ENCODE results near the gene ARHGAP26.
"Not testable (repeated sequence)": the region's sequence is repeated elsewhere in the genome, so short reads cannot be mapped to it uniquely, and the experiment has no call there.

The ARHGAP26 gene

DNA sequence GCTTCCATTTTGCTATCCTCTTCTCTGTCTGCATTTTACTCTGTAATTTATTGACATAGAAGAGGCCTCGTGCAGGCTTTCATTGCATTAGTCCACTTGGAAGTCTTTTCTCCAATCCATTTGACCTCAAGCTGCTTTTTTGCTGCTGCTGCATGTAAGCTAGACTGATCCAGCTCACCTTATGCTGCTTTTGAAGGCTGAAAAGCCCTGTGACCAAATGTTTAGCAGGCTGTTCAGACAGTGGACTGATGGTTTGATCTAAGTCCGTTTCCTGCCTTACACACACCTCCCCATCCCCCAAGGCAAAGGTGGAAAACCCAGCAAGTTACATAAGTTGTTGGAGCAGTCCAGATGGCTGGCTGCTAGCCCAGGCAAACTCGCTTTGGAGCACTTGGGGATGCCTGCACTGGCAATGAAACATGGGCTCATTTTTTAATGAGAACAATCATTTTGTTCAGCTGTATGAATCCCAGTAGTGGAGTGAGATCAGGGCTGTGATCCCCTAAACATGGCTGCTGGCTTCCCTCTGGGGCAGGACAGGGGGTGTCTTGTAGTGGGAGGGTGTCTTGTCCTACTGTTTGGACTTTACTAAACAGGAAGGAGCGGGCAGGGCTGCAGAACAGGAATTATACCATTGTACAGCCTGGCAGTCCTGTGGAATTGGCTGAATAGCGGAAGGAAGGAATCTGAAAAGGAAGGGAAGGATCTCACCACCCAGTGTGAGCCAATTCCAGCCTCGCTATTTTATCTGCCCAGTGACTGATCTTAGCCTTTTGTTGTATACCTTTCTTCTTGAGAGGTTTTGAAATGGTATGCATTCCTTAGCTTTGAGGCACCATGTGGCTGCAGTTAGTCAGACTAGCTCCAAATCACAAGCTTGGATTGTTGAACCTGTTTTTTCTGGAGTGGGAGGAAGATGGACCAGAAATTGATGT lies 212.0 kb downstream of the ARHGAP26 start:
- DNase-seq = no peak
- no peak for ATAC-seq

GRCh38 chr5:142982821-142983200 lies 212.6 kb downstream of the ARHGAP26 start:
- ATAC-seq = peak; percentile 28
- DNase-seq = no peak

- no peak for DNase-seq
- no peak for ATAC-seq
These were observed 213.8 kb downstream of the ARHGAP26 start for GRCh38 chr5:142984011-142984410.

- ATAC-seq = no peak
These were observed 214.3 kb downstream of the ARHGAP26 start for GRCh38 chr5:142984525-142984924.

GRCh38 chr5:142989270-142989669 lies 219.1 kb downstream of the ARHGAP26 start:
- not testable (repeated sequence) for DNase-seq, ATAC-seq

More at GRCh38 chr5:142984525-142984924, 214.3 kb downstream of the ARHGAP26 start:
- DNase-seq = no peak

DNA sequence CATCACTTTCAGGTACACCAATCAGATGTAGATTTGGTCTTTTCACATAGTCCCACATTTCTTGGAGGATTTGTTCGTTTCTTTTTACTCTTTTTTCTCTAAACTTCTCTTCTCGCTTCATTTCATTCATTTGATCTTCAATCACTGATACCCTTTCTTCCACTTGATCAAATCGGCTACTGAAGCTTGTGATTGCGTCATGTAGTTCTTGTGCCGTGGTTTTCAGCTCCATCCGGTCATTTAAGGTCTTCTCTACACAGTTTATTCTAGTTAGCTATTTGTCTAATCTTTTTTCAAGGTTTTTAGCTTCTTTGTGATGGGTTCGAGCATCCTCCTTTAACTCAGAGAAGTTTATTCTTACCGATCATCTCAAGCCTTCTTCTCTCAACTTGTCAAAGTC lies 219.9 kb downstream of the ARHGAP26 start:
- not testable (repeated sequence) for ATAC-seq, DNase-seq

DNA sequence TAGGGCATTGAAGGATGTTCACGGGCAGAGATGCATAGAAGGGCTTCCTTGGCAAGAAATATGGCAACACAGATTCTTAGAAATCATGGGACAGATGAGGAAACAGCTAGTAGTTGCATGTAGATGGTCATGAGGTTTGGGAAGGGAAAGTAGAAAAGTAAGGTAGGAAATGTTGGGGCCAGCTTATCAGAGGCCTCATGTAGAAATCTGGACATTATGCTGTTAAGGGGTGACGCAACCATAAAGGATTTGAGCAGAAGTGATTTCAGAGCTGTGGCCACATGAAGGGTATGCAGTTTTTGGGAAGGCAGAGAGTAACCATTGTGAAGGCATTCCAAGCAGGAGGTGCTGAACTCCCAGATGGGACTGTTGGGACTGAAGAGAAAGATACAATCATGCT lies 224.0 kb downstream of the ARHGAP26 start:
- no peak for ATAC-seq
- no peak for DNase-seq

- not testable (repeated sequence) for DNase-seq, ATAC-seq
These were observed 225.4 kb downstream of the ARHGAP26 start for GRCh38 chr5:142995621-142996020.

DNA sequence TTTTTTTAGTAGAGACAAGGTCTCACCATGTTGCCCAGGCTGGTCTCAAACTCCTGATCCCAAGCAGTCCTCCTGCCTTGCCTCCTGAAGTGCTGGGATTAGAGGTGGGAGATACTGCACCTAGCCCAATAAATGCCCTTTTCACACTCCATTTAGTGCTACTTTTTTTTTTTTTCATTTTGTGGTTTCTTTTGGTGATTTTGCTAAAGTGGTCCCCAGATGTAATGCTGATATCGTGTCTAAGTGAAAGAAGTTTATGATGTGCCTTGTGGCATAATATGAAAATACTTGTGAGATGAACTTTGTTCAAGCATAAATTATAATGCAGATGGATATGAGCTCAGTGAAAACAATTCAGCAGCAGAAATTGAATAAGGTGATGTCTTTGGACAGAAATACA lies 227.4 kb downstream of the ARHGAP26 start:
- DNase-seq = no peak
- no peak for ATAC-seq

DNA sequence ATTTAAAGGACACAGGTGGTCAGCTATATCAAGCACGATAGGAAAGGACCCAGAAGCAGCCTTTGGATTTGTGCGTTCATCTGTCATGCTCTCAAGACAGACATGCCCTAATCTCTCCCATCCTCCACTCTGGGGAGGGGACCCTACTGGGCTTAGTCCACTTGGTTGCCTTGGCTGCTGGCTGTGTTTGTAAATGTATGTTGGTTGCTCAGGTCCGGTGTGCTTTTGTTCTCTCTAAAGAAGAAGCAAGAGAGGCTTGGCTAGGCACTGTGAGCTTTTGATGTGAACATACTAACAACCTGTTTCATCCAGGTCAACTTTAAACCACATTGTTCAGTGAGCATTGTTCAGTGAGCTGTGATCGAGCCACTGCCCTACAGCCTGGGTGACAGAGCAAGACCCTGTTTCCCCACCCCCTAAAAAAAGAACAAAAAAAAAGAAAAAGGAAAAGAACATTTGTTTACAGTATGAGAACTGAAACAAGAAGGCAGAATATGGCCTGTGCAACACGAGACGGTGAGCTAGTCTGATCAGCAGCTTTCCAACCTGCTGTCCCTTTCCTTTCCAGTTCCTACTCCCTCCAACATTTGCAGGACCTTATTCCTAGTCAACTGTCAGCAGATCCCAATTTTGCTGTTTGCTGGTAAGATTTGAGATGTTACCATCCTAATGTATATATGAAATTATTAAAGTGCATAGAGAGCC lies 228.3 kb downstream of the ARHGAP26 start:
- ATAC-seq (no peak), DNase-seq (no peak)

DNA sequence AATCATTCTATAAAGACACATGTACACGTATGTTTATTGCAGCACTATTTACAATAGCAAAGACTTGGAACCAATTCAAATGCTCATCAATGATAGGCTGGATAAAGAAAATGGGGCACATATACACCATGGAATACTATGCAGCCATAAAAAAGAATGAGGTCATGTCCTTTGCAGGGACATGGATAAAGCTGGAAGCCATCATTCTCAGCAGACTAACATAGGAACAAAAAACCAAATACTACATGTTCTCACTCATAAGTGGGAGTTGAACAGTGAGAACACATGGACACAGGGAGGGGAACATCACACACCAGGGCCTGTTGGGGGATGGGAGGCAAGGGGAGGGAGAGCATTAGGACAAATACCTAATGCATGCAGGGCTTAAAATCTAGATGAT lies 230.4 kb downstream of the ARHGAP26 start:
- not testable (repeated sequence) for ATAC-seq

DNA sequence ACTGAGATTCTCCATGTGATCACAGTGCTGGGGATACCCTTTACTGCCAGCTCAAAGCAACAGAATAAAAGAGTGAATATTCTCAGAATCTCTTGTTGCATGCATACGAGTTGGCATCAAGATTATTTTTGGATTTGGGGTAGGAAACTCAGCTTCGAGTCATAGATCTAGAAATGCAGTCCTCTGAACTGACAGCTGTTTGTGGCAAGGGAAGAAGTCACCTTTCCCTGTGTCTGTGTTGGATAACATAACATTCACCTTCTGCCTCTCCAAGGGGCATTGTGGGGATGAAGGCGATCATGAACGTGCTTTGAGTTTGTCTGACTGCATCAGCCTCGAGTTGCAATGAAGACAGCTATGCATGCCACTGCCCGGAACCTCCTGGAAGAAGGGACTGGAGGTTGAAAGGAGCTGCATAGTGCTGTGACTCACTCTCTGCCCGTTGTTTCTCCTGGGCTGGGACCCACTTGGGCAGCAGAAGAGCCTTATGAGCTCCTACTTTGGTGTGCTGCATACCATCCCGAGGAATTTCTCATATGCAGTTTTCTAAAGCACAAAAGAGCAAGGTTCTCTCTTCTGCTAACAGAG lies 231.7 kb downstream of the ARHGAP26 start:
- DNase-seq = peak; percentile 42
- peak; percentile 35 for ATAC-seq

More for the DNA sequence above, 230.4 kb downstream of the ARHGAP26 start:
- not testable (repeated sequence) for DNase-seq

DNA sequence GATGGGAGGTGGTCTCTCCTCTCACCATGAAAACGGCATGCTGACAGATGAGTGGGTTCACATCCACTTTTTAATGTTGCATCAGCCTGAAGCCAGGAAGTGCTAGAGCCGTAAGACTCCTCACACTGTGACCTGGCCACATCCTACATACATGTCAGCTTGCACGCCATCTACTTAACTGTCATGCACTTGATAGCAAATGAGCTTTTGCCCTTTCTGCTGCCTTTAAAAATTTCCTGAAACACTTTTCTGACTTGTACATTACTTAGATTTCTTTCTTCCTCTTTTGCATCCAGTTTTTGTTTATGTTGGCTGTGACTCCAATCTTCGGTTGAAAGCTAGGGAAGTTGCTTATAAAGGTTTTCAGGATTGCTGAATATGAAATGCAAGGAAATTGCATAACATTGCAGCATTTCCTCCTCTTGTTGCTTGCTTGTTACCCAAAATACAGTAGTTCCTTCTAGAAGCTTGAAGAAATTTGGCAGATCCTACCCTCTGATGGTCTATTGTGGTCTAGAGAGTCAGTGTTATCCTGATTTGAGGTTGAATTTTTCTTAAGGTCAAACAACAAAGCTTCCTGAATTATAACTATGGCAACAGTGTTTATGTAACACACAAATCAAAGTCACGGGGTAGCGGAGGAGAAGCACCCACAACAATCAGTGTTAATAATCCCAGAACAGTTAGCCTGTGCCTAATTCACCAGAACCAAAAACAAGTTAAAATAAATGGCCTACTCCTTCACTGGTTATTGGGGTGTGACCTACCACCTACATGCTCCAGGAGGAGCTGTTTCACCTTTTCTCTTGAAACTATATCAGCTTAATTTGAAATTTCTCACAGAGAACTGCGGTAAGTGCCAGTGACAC lies 232.5 kb downstream of the ARHGAP26 start:
- DNase-seq (peak; percentile 69), ATAC-seq (peak; percentile 90)

- no peak for DNase-seq
These were observed 233.1 kb downstream of the ARHGAP26 start for GRCh38 chr5:143003328-143003636.

DNA sequence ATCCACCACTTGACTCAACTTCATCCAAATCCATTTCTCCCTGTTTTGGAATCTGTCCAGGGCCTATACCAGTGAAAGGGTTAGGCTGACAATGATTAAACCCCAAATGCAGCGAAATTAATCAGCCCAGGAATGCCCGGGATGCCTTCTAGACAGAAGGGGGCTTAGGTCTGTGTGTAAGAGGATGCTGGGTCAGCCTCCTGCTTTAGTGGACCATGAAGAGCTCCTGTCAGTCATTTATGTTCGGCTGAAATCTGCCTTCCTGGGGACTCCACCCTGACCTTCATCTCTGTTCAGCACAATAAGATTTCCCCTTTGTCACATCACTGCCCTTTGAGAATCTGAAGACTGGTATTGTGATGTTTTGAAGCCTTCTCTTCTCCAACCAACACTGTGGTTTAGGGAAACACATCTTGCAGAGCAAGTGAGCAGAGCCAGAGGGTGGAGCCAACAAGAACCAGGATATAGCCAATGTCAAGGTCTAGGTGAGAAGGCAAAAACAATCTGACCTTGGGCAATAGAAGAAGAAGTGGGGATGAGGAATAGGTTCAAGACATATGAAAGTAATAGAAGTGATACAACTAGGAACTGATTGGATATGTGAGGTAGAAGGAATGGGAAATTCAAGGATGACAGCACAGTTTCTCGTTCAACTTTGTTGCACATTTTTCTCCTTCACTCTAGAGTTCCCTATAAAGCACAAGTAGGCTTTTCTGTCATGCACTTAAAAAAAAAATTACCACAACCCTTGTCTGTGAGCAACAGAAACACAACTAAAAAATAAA lies 234.4 kb downstream of the ARHGAP26 start:
- no peak for ATAC-seq
- DNase-seq = no peak

More at GRCh38 chr5:143003328-143003636, 233.1 kb downstream of the ARHGAP26 start:
- no peak for ATAC-seq

GRCh38 chr5:143006501-143006900 lies 236.3 kb downstream of the ARHGAP26 start:
- DNase-seq (no peak), ATAC-seq (no peak)

DNA sequence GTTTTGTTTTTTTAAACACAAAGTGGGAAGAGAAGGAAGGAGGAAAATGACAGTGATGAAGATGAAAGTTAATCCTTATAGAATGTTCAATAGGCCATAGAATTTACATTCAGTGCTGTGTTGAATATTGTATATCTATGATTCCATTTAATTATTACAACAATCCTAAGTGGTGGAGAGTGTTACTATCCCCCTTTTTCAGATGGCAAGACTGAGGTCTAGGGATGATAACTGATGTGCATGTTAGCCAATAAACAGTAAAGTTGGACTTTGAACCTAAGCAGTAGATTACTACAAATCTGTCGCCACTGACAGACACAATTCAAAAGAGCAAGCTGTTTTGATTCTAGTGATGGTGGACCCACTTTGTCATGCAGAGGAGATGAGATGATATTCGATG lies 237.9 kb downstream of the ARHGAP26 start:
- DNase-seq = no peak
- ATAC-seq = no peak

- ATAC-seq (peak; percentile 91), DNase-seq (peak; percentile 77)
These were observed 238.8 kb downstream of the ARHGAP26 start for GRCh38 chr5:143008809-143009521.

DNA sequence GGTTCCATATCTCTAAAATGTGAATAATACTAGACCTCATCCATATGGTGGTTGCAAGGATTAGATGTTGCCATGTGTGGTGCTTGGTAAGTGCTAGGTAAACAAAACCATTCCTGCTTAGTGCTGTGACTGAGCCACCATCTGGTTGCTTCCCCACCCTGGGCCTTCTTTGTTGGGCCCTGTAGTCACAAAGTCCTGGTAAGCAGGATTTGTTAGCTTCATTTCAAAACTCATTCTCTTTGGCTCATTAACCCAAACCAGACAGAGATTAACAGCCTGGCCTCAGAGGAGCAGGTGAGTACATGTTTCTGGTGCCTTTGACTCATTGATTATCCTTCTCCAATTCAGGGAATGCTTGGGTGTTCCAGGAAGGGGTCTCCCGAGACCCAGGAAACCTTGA lies 240.2 kb downstream of the ARHGAP26 start:
- no peak for ATAC-seq
- DNase-seq = no peak

GRCh38 chr5:143011585-143011984 lies 241.4 kb downstream of the ARHGAP26 start:
- DNase-seq = no peak
- ATAC-seq = peak; percentile 29

Data from stimulated activated naive CD8-positive, alpha-beta T cell treated with anti-CD3 and anti-CD28 coated beads, Interleukin-15, Interleukin-2, amounts not matched to agents 100 U/mL and 50 U/mL, for 24 hours (primary cell).